DND-41 (cell line): ENCODE measurements around the gene WNT10A.

Experiments used
- ATAC-seq: fragments of 200-7000 bp; cut with Tn5 transposase; 3 replicates; pipeline ENCODE4 v1.9.1; 2021; ENCODE audit warnings: low read depth; ENCODE audit not compliant: insufficient read depth
- DNase-seq: peaks from one replicate; pipeline ENCODE4 v3.0.0-alpha.2; 2020
- H2AFZ ChIP-seq: 2 replicates; pipeline ENCODE4 v1.6.0; 2012; ENCODE audit warnings: low read depth, low read length
- H3K27ac ChIP-seq: 2 replicates; pipeline ENCODE4 v1.5.1; 2012; ENCODE audit warnings: low read length, inconsistent platforms
- H3K27me3 ChIP-seq: fragments of 200-600 bp; sonication (generic); 2 replicates; pipeline ENCODE4 v1.6.0; 2012; ENCODE audit warnings: low read length, mild to moderate bottlenecking, inconsistent platforms; ENCODE audit not compliant: insufficient read depth, poor library complexity
- H3K36me3 ChIP-seq: 2 replicates; pipeline ENCODE4 v1.5.1; 2012; ENCODE audit warnings: low read length, inconsistent platforms; ENCODE audit not compliant: insufficient read depth
- H3K4me1 ChIP-seq: 2 replicates; pipeline ENCODE4 v1.5.1; 2012; ENCODE audit warnings: mild to moderate bottlenecking, low read length; ENCODE audit not compliant: insufficient read depth
- H3K4me2 ChIP-seq: 2 replicates; pipeline ENCODE4 v1.6.0; 2012; ENCODE audit warnings: mild to moderate bottlenecking, moderate library complexity, low read length, inconsistent platforms; ENCODE audit not compliant: insufficient read depth
- H3K4me3 ChIP-seq, 2 experiments: fragments of 200-600 bp in 1 of 2; shearing (Covaris generic) in 1 of 2; 2 replicates each; pipeline ENCODE4 v1.5.1; 2012 to 2016; ENCODE audit warnings: inconsistent platforms in 2 of 2, low read length in 2 of 2, mild to moderate bottlenecking in 2 of 2, low read depth in 1 of 2, moderate library complexity in 1 of 2
- H3K79me2 ChIP-seq: 2 replicates; pipeline ENCODE4 v1.6.0; 2012; ENCODE audit warnings: low read length, inconsistent platforms; ENCODE audit not compliant: insufficient read depth
- H3K9ac ChIP-seq: 2 replicates; pipeline ENCODE4 v1.6.0; 2012; ENCODE audit warnings: low read depth, mild to moderate bottlenecking, inconsistent platforms, low read length, moderate library complexity
- H3K9me3 ChIP-seq: 2 replicates; pipeline ENCODE4 v1.5.1; 2012; ENCODE audit warnings: low read length, moderate library complexity, mild to moderate bottlenecking, inconsistent platforms; ENCODE audit not compliant: insufficient read depth, severe bottlenecking
- H4K20me1 ChIP-seq: 2 replicates; pipeline ENCODE4 v1.6.0; 2012; ENCODE audit warnings: low read length; ENCODE audit not compliant: insufficient read depth
- CTCF ChIP-seq: IDR thresholded peaks from 2 replicates; pipeline ENCODE4 v1.5.1; 2012; ENCODE audit warnings: borderline replicate concordance, low read length, moderate library complexity, mild to moderate bottlenecking; ENCODE audit not compliant: poor library complexity, severe bottlenecking; ENCODE audit errors: extremely low read depth
- EZH2 ChIP-seq: IDR thresholded peaks from 3 replicates; pipeline ENCODE4 v1.6.1; 2012; ENCODE audit warnings: borderline replicate concordance, low read depth, mild to moderate bottlenecking, moderate library complexity, low read length, inconsistent platforms; ENCODE audit not compliant: severe bottlenecking

Gene WNT10A

GRCh38 chr2:218894880-218895157, 14.2 kb downstream of the WNT10A start:
- Histone ChIP-seq H3K79me2 (no peaks in the 10 kb centered on the region), H4K20me1 (peaks cover 47% of the 10 kb centered on the region), H3K4me2 (no peak overlapping the region), H3K4me3 (no peak overlapping the region), H2AFZ (no peak overlapping the region), H3K27ac (no peak overlapping the region), H3K36me3 (no peaks in the 10 kb centered on the region), H3K27me3 (peaks cover 58% of the 10 kb centered on the region), H3K9me3 (no peaks in the 10 kb centered on the region), H3K9ac (no peak overlapping the region), H3K4me1 (peaks cover 45% of the 10 kb centered on the region)
- ATAC-seq (no peak), DNase-seq (no peak)
- TF ChIP-seq EZH2 (no peak), CTCF (no peak)

GRCh38 chr2:218895326-218895725, 14.7 kb downstream of the WNT10A start:
- H3K79me2 ChIP-seq, result no peaks in the 10 kb centered on the region
- H3K9ac ChIP-seq, result no peak overlapping the region
- DNase-seq (no peak), ATAC-seq (no peak)
- no peak overlapping the region for H3K27ac ChIP-seq
- no peak overlapping the region for H2AFZ ChIP-seq
- no peaks in the 10 kb centered on the region for H3K9me3 ChIP-seq
- H3K36me3 ChIP-seq, result no peaks in the 10 kb centered on the region
- no peak for TF ChIP-seq CTCF
- TF ChIP-seq EZH2, result no peak
- no peak overlapping the region for H3K4me2 ChIP-seq
- H3K27me3 ChIP-seq, result peaks cover 58% of the 10 kb centered on the region
- no peak overlapping the region for H3K4me3 ChIP-seq
- peaks cover 45% of the 10 kb centered on the region for H3K4me1 ChIP-seq
- peaks cover 47% of the 10 kb centered on the region for H4K20me1 ChIP-seq

- DNase-seq (no peak), ATAC-seq (no peak; the same call in 2 of the 3 replicates)
- Histone ChIP-seq H3K9ac (no peak overlapping the region), H3K4me2 (no peak overlapping the region), H3K27me3 (peaks cover 58% of the 10 kb centered on the region), H2AFZ (no peak overlapping the region), H4K20me1 (peaks cover 47% of the 10 kb centered on the region), H3K9me3 (no peaks in the 10 kb centered on the region), H3K27ac (no peak overlapping the region), H3K4me3 (no peak overlapping the region), H3K36me3 (no peaks in the 10 kb centered on the region), H3K4me1 (peaks cover 45% of the 10 kb centered on the region), H3K79me2 (no peaks in the 10 kb centered on the region)
- TF ChIP-seq CTCF, result no peak
- no peak for TF ChIP-seq EZH2
These were observed 15.3 kb downstream of the WNT10A start for GRCh38 chr2:218895759-218896500.
